ENCODE data around the gene BACH2.
"Not testable (repeated sequence)": the region's sequence is repeated elsewhere in the genome, so short reads cannot be mapped to it uniquely, and the experiment has no call there.

GRCh38 chr6:90128687-90129086 lies 168.0 kb downstream of the BACH2 start:
- TF ChIP-seq, protein P1, sequence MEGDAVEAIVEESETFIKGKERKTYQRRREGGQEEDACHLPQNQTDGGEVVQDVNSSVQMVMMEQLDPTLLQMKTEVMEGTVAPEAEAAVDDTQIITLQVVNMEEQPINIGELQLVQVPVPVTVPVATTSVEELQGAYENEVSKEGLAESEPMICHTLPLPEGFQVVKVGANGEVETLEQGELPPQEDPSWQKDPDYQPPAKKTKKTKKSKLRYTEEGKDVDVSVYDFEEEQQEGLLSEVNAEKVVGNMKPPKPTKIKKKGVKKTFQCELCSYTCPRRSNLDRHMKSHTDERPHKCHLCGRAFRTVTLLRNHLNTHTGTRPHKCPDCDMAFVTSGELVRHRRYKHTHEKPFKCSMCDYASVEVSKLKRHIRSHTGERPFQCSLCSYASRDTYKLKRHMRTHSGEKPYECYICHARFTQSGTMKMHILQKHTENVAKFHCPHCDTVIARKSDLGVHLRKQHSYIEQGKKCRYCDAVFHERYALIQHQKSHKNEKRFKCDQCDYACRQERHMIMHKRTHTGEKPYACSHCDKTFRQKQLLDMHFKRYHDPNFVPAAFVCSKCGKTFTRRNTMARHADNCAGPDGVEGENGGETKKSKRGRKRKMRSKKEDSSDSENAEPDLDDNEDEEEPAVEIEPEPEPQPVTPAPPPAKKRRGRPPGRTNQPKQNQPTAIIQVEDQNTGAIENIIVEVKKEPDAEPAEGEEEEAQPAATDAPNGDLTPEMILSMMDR (conservative IDR thresholded peaks at IDR 0.05): not testable (repeated sequence)
- not testable (repeated sequence) for TF ChIP-seq ZFX (IDR thresholded peaks at IDR 0.05)

Data from C4-2B (cell line).